Thoracic aorta (tissue), 2 donors: ENCODE data around the gene EFR3B. TPM values are rescaled to one million over a fixed set of nuclear protein-coding genes. Genes with fewer than 3 reads are reported as not detected.

Experiments used
- ATAC-seq: fragments of 150-250 bp; one replicate; pipeline ENCODE4 v1.8.0; 2017; ENCODE audit warnings: low read depth; ENCODE audit not compliant: insufficient number of reproducible peaks, low FRiP score
- DNase-seq: peaks from one replicate; pipeline ENCODE4 v3.0.0-alpha.2; 2020; ENCODE audit warnings: low spot score
- H3K27ac ChIP-seq, 2 donors: fragments of 200-600 bp; sonication (generic); 1 replicate in 1 of 2; 2 replicates in 1 of 2; pipeline ENCODE4 v1.5.1; 2016; ENCODE audit warnings: mild to moderate bottlenecking in 2 of 2, moderate library complexity in 2 of 2
- H3K27me3 ChIP-seq: fragments of 200-600 bp; sonication (generic); replicated peaks from 2 replicates; pipeline ENCODE4 v1.6.0; 2016; ENCODE audit warnings: mild to moderate bottlenecking; ENCODE audit not compliant: insufficient read depth
- H3K36me3 ChIP-seq: fragments of 200-600 bp; sonication (generic); one replicate; pipeline ENCODE4 v1.5.1; 2016
- H3K4me1 ChIP-seq, 2 donors: fragments of 200-600 bp; sonication (generic); 1 replicate in 1 of 2; 2 replicates in 1 of 2; pipeline versions ENCODE4 v1.5.1 to v1.6.0; 2016; ENCODE audit warnings: low read depth in 2 of 2, mild to moderate bottlenecking in 1 of 2; ENCODE audit not compliant: control insufficient read depth in 1 of 2
- H3K4me3 ChIP-seq: fragments of 200-600 bp; sonication (generic); 2 replicates; pipeline ENCODE4 v1.5.1; 2016; ENCODE audit warnings: mild to moderate bottlenecking
- H3K9me3 ChIP-seq: fragments of 200-600 bp; sonication (generic); 2 replicates; pipeline ENCODE4 v1.5.1; 2016
- total RNA-seq, 2 donors: library from RNA; depleted of rRNA; stranded (reverse); fragments of >200 nt; gene quantifications; one replicate each; pipeline versions ENCODE4 v1.1.0 to v1.2.3, GENCODE V29; 2016
- TF ChIP-seq, protein P1 (sequence below): fragments of 200-600 bp; sonication (generic); IDR thresholded peaks from one replicate; pipeline ENCODE4 v1.5.1; 2019; ENCODE audit warnings: antibody characterized with exemption

The EFR3B gene
- total RNA-seq, 2 donors from 2014 or later: 0.81 to 1.4 TPM

DNA sequence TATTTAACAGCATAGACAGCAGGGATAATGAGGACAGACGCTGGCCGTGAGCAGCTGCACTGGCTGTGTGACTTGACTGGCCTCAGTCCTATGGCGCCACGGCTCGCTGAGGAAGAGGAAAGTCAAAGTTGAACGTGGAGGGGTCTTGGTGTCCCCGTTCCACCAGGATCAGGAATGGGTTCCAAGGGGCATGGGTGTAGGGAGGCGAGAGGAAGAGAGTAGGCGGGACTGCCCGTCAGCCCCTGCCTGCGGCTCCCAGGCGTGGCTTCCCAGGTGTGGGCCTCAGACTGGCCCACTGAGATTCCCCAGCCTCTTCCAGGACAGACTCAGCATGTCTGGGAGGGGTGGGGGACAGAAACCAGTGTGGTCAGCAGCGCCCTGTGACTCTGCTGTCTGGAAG lies 75.1 kb downstream of the EFR3B start:
- no peak for ATAC-seq
- H3K27ac ChIP-seq: no peak overlapping the region
- H3K36me3 ChIP-seq: no peaks in the 10 kb centered on the region
- H3K9me3 ChIP-seq: no peaks in the 10 kb centered on the region
- H3K4me3 ChIP-seq: no peak overlapping the region
- H3K27me3 ChIP-seq: no peaks in the 10 kb centered on the region
- no peaks in the 10 kb centered on the region for H3K4me1 ChIP-seq
- no peak for DNase-seq
- TF ChIP-seq, protein P1, sequence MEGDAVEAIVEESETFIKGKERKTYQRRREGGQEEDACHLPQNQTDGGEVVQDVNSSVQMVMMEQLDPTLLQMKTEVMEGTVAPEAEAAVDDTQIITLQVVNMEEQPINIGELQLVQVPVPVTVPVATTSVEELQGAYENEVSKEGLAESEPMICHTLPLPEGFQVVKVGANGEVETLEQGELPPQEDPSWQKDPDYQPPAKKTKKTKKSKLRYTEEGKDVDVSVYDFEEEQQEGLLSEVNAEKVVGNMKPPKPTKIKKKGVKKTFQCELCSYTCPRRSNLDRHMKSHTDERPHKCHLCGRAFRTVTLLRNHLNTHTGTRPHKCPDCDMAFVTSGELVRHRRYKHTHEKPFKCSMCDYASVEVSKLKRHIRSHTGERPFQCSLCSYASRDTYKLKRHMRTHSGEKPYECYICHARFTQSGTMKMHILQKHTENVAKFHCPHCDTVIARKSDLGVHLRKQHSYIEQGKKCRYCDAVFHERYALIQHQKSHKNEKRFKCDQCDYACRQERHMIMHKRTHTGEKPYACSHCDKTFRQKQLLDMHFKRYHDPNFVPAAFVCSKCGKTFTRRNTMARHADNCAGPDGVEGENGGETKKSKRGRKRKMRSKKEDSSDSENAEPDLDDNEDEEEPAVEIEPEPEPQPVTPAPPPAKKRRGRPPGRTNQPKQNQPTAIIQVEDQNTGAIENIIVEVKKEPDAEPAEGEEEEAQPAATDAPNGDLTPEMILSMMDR: no peak

DNA sequence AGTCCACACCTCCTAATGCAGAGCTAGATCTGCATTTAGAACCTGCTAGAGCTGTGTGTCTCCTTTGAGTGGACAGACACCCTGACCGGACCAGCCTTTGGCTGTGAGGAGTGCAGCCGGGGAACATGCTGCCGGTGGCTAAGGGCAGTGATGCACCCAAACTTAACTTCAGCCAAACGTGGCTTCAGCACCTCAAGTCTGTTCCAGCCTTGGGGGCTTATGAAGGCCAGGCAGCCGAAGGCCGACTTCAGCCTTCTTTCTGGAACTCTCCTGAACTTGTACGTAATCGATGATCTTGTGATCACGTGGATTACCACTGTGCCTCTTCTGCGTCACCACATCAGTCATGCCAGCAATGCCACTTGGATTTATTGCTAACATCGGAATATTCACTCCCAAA lies 77.4 kb downstream of the EFR3B start:
- Histone ChIP-seq H3K27ac (no peak overlapping the region), H3K4me3 (no peak overlapping the region), H3K36me3 (no peaks in the 10 kb centered on the region), H3K4me1 (no peaks in the 10 kb centered on the region), H3K27me3 (no peaks in the 10 kb centered on the region), H3K9me3 (no peaks in the 10 kb centered on the region)
- no peak for ATAC-seq
- DNase-seq: no peak
- TF ChIP-seq, protein P1: no peak

DNA sequence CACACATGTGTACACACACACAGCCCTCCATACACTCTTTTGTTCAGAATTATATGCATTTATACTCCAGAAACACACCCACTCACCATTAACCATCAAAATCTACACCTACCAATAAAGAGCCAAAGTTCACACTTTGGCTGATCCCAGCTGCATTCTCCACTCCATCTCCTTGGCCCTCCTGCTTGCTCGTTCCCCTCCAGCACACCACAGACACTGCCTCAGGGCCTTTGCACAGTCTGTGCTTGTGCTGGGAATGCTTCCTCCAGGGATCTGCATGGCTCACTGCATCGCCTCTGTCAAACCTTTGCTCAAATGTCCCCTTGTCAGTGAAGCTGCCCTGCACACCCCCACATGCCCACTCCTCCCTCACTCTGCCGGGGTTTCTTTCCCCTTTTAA lies 80.5 kb downstream of the EFR3B start:
- Histone ChIP-seq H3K4me3 (no peak overlapping the region), H3K4me1 (no peaks in the 10 kb centered on the region), H3K36me3 (no peaks in the 10 kb centered on the region), H3K27me3 (no peaks in the 10 kb centered on the region), H3K27ac (no peak overlapping the region), H3K9me3 (no peaks in the 10 kb centered on the region)
- ATAC-seq (no peak), DNase-seq (no peak)
- TF ChIP-seq, protein P1: no peak

DNA sequence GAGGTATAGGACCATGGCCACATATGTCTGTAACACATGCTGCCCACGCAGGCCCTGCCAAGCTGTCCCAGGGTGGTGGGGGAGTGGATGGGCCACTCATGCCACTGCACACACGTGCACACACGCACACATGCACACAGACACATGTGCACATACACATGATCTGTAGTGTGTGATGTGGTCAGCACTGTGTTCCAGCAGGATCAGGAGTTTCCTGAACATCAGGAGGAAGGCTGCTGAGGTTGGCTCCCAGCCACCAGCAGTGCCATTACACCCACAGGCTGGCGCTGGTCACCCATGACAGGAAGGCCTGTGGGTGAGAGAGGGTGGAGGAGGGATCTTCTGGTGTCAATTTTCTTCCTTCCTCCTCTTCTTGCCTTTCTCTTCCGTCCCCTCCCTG lies 81.8 kb downstream of the EFR3B start:
- Histone ChIP-seq H3K4me3 (no peak overlapping the region), H3K9me3 (no peaks in the 10 kb centered on the region), H3K36me3 (no peaks in the 10 kb centered on the region), H3K27me3 (no peaks in the 10 kb centered on the region), H3K27ac (no peak overlapping the region), H3K4me1 (no peaks in the 10 kb centered on the region)
- DNase-seq (no peak), ATAC-seq (no peak)
- TF ChIP-seq, protein P1: no peak

DNA sequence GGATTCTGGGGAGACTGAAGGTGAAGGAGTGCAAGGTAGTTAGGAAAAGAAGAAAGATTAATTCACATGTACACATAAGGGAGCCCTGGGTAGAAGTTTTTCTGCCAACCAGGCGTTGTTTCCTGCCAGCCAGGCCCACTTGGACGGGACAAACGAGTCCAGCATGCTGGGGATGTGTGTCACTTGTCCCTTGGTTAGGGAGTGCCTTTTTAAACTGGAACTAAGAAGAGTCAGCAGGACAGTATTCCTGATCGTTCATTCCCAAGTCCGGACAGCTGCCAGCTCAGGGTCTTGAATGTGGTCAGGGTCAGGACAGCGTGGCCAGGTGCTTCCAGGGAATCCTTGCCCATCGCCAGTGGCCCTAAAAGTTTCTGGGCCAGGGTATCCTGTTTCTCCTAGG lies 83.3 kb downstream of the EFR3B start:
- Histone ChIP-seq H3K4me1 (no peaks in the 10 kb centered on the region), H3K27ac (no peak overlapping the region), H3K9me3 (no peaks in the 10 kb centered on the region), H3K36me3 (no peaks in the 10 kb centered on the region), H3K27me3 (no peaks in the 10 kb centered on the region), H3K4me3 (no peak overlapping the region)
- no peak for ATAC-seq
- DNase-seq: no peak
- TF ChIP-seq, protein P1: no peak
